ENCODE data around the gene SERPINE2.

SERPINE2 gene

GRCh38 chr2:223937535-223937934 is 101.6 kb downstream of the SERPINE2 start:
- no peak for DNase-seq

GRCh38 chr2:223936862-223937326 is 102.2 kb downstream of the SERPINE2 start:
- DNase-seq = no peak

GRCh38 chr2:223935459-223936125 is 103.5 kb downstream of the SERPINE2 start:
- DNase-seq = no peak

DNA sequence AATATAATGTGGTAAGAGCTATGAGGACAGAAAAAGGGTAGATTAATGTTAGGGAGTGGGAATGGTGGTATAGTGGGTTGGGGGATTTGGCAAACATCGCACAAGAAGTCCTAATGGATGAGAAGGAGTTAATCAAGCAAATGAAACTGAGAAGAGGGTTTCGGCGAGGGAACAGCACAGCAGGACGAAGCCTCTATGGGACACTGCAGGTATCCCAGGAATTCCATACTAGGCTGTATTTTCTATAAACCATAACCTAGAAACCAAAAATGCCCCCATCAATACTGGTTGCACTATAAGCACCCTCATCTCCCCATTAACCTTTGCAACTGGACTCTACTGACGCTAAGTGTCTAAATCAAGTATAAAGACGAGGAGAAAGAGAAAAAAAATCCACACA is 104.2 kb downstream of the SERPINE2 start:
- DNase-seq = no peak

DNA sequence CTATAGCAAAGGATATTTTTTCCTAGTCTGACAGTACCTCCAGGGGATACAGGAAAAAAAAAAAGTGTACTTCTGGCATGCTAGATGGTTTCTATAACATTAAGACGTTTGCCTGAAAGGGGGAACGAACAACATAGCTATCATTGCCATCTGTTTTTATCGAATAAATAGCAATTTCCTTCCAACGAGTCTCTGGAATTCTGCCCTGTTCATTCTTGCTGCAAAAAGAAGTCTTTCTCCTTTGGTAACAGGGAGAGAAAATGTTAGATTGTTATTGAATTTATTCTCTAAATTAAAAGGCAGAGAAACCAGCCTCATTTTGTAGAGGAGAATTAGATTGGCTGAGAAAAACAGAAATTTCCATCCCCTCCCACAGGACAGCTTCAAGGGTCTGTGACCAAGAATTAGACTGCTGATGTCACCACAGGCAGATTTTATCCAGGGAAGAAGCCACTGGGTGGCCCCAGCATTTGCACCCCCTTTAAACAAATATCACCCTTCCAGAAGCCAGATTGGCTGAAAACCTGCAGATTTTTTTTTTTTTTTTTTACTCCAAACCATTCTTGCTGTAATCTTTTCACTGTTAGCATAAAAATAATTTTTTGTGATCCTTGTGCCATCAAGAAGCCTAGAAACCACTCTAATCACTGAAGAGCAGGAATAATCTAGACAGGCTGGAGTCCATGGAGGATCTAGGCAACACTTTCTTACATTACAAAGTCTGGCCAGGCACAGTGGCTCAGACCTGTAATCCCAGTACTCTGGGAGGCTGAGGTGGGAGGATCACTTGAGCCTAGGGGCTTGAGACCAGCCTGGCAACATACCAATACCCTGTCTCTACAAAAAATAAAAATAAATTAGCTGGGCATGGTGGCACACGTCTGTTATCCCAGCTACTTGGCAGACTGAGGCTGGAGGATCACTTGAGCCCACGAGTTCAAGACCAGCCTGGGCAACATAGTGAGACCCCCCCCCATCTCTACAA is 106.0 kb downstream of the SERPINE2 start:
- no peak for DNase-seq

DNA sequence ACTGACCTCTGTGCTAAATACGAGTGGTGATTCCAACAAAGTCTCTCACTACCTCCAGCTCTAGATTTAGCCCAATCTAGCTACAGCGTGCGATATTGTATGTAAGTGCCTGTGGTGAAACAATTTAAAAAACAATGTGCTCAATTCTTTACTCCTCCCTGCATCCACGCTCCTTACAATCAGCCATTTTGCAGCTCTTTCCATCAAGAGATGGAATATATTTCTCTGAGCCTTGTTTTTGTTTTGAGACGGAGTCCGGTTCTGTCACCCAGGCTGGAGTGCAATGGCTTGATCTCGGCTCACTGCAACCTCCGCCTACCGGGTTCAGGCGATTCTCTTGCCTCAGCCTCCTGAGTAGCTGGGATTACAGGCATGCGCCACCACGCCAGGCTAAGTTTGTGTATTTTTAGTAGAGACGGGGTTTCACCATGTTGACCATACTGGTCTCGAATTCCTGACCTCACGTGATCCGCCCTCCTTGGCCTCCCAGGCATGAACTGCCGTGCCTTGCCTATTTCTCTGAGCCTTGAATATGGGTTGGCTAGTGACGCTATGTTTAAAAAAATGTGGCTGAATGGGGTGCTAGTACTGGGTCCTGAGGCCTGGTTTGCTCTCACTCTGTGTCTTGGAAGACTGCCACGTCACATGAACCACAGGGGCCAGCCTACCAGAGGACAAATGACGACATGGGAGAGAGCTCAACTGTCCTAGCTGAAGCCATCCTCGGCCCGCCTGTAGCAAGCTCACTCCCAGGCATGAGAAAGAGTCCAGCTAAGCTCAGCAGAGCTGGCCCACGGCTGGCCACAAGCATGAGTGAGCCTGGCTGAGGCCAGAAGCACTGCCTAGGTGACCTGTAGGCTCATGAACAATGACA is 108.7 kb downstream of the SERPINE2 start:
- no peak for DNase-seq

GRCh38 chr2:223929571-223930102 is 109.4 kb downstream of the SERPINE2 start:
- DNase-seq = no peak

DNA sequence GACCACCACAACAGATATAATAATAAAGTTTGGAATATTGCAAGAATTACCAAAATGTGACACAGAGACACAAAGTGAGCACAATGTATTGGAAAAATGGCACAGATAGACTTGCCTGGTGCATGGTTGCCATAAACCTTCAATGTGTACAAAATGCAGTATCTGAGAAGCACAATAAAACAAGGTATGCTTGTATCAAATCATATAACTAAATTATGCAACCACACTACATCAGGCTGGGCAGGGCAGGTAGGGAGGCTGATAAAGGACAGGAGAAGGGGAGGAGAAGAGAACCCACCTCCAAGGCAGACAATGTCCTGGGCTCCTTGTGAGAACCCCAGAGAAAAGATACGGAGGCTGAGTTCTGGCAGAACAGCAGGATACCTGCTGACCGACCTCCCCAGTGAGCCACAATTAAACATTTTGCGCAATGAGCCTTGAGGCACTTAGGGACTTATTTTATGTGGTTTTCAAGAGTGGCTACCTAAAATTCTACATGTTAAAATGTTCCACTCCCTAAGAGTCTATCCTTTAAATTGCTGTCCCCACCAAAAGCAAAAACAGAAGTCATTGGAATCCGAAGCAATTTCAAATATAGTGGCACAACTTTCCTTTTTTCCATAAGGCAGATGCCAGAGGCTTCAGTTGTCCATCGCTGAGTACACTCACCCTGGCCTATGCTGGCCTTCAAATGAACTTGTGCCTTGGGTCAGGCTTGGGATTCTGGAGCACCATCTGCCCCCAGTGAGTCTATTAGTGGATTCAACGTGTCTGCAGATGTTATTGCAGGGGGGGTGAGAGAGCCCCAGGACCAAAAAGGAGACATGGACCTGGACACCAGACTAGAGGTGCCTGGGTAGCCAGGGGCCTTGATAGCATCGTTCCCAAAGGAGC is 110.7 kb downstream of the SERPINE2 start:
- DNase-seq = no peak

DNA sequence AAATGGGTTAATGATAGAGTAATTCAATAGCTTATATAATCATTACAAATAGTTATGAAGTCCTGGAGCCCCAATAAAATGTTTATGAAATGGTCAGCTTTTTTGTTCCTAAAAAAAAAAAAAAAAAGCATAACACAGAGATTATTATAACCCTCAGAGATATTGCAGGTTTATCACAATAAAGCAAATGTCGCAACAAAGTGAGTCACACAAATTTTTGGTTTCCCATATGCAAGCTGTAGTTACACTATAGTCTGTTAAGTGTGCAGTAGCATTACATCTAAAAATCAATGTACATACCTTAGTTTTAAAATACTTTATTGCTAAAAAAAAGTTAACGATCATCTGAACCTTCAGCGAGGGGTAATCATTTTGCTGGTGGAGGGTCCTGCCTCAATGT is 114.0 kb downstream of the SERPINE2 start:
- DNase-seq = no peak
